ENCODE data around the gene SP100.
A peak's percentile ranks its signal among the peaks of the same experiment; 100 is the strongest.

Gene SP100

GRCh38 chr2:230418341-230419016 is 2.5 kb downstream of the SP100 start:
- Histone ChIP-seq H3K4me2 (ENCODE audit: low read depth, low read length, poor library complexity, severe bottlenecking) (peak overlapping the region; percentile 100), H3K4me3 (ENCODE audit: low read length, poor library complexity, severe bottlenecking) (peak overlapping the region; percentile 81), H3K4me1 (ENCODE audit: insufficient read depth, low read length, poor library complexity, severe bottlenecking) (peaks cover 68% of the 10 kb centered on the region), H3K27me3 (ENCODE audit: insufficient read depth, low read length, poor library complexity, severe bottlenecking) (no peaks in the 10 kb centered on the region), H4K20me1 (ENCODE audit: insufficient read depth, low read length, poor library complexity, severe bottlenecking) (peaks cover 27% of the 10 kb centered on the region), H3K79me2 (ENCODE audit: insufficient read depth, low read length) (peaks cover 64% of the 10 kb centered on the region), H3K36me3 (ENCODE audit: insufficient read depth, low read length) (no peaks in the 10 kb centered on the region), H3K9me2 (replicated peaks; ENCODE audit: low read depth, low read length) (no peaks in the 10 kb centered on the region), H2AFZ (ENCODE audit: low read length) (no peak overlapping the region), H3K9me3 (ENCODE audit: insufficient read depth, low read depth, low read length) (no peaks in the 10 kb centered on the region), H3K9ac (ENCODE audit: low read depth, low read length, poor library complexity, severe bottlenecking) (peak overlapping the region; percentile 96), H3F3A (ENCODE audit: low read depth) (no peaks in the 10 kb centered on the region)
- TF ChIP-seq CTCF (conservative IDR thresholded peaks at IDR 0.05; ENCODE audit: low read length) (no peak), EZH2phosphoT487 (IDR thresholded peaks at IDR 0.05; ENCODE audit: borderline replicate concordance) (no peak)

- Histone ChIP-seq H3K36me3 (ENCODE audit: insufficient read depth, low read length) (no peaks in the 10 kb centered on the region), H3K4me1 (ENCODE audit: insufficient read depth, low read length, poor library complexity, severe bottlenecking) (peaks cover 68% of the 10 kb centered on the region), H3K9me3 (ENCODE audit: insufficient read depth, low read depth, low read length) (no peaks in the 10 kb centered on the region), H3K9ac (ENCODE audit: low read depth, low read length, poor library complexity, severe bottlenecking) (peak overlapping the region; percentile 14), H4K20me1 (ENCODE audit: insufficient read depth, low read length, poor library complexity, severe bottlenecking) (peaks cover 28% of the 10 kb centered on the region), H3F3A (ENCODE audit: low read depth) (no peaks in the 10 kb centered on the region), H3K79me2 (ENCODE audit: insufficient read depth, low read length) (peaks cover 71% of the 10 kb centered on the region), H3K27me3 (ENCODE audit: insufficient read depth, low read length, poor library complexity, severe bottlenecking) (no peaks in the 10 kb centered on the region), H2AFZ (ENCODE audit: low read length) (no peak overlapping the region), H3K9me2 (replicated peaks; ENCODE audit: low read depth, low read length) (no peaks in the 10 kb centered on the region), H3K4me2 (ENCODE audit: low read depth, low read length, poor library complexity, severe bottlenecking) (peak overlapping the region; percentile 100), H3K4me3 (ENCODE audit: low read length, poor library complexity, severe bottlenecking) (peak overlapping the region; percentile 81)
- TF ChIP-seq EZH2phosphoT487 (IDR thresholded peaks at IDR 0.05; ENCODE audit: borderline replicate concordance) (no peak), CTCF (conservative IDR thresholded peaks at IDR 0.05; ENCODE audit: low read length) (no peak)
Observed at GRCh38 chr2:230419181-230419580, 3.2 kb downstream of the SP100 start.

- no peaks in the 10 kb centered on the region for H3K27me3 ChIP-seq (ENCODE audit: insufficient read depth, low read length, poor library complexity, severe bottlenecking)
- H3K4me2 ChIP-seq (ENCODE audit: low read depth, low read length, poor library complexity, severe bottlenecking), result peak overlapping the region; percentile 100
- H3K9me2 ChIP-seq (replicated peaks; ENCODE audit: low read depth, low read length), result no peaks in the 10 kb centered on the region
- H2AFZ ChIP-seq (ENCODE audit: low read length), result no peak overlapping the region
- H3K4me1 ChIP-seq (ENCODE audit: insufficient read depth, low read length, poor library complexity, severe bottlenecking), result peaks cover 75% of the 10 kb centered on the region
- H3K79me2 ChIP-seq (ENCODE audit: insufficient read depth, low read length), result peaks cover 86% of the 10 kb centered on the region
- H3K4me3 ChIP-seq (ENCODE audit: low read length, poor library complexity, severe bottlenecking), result peak overlapping the region; percentile 40
- H3K36me3 ChIP-seq (ENCODE audit: insufficient read depth, low read length), result no peaks in the 10 kb centered on the region
- no peaks in the 10 kb centered on the region for H3F3A ChIP-seq (ENCODE audit: low read depth)
- peaks cover 32% of the 10 kb centered on the region for H4K20me1 ChIP-seq (ENCODE audit: insufficient read depth, low read length, poor library complexity, severe bottlenecking)
- H3K9me3 ChIP-seq (ENCODE audit: insufficient read depth, low read depth, low read length), result no peaks in the 10 kb centered on the region
- TF ChIP-seq EZH2phosphoT487 (IDR thresholded peaks at IDR 0.05; ENCODE audit: borderline replicate concordance) (no peak), CTCF (conservative IDR thresholded peaks at IDR 0.05; ENCODE audit: low read length) (no peak)
- H3K9ac ChIP-seq (ENCODE audit: low read depth, low read length, poor library complexity, severe bottlenecking), result no peak overlapping the region
Observed at GRCh38 chr2:230422149-230422548, 6.1 kb downstream of the SP100 start.

Measured in Loucy (cell line).